ENCODE measurements around the gene PCCA.
"Not testable (repeated sequence)": the region's sequence is repeated elsewhere in the genome, so short reads cannot be mapped to it uniquely, and the experiment has no call there.

The PCCA gene

DNA sequence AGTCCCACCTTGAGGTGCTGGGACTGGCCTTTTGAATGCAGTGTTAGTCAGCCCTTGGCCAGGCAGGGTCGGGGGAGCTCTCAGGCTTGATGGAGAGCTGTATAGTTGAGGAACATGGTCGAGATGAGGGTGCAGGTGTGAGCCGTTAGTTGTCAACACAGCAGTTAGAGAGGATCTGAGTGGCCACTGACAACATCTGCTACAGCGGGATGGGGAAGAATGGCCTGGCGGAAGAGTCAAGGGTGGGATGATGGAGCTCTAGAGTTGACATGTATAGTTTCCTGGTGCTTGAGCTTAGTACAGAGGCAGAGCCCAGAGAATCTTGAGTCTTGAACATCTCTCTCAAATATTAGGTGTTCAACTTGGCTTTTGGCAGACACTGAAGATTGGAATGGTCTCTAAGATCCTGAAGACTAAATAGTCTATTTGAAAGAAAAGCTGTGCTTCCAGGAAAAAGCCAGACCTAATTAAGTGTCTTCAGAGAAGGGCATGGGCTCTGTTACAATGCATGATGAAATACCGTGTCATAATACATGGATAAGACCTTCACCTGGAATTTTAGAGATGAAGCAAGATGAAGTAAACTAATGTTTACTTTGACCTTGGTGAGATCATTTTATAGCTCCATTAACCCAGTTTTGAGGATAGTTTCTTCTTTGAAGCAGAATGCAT, 9.7 kb downstream of the PCCA start:
- no peak for FAIRE-seq

DNA sequence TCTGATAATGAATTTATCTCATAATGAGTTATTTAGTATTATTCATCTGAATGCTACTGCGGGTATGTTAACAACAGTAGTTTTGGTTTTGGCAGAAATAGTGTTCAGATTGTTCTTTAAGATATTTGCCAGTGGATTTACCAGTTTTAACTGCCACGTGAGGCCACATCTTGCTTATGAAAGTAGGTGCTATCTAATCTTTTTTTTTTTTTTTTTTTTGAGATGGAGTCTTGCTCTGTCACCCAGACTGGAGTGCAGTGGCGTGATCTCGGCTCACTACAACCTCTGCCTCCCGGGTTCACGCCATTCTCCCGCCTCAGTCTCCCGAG, 10.2 kb downstream of the PCCA start:
- FAIRE-seq, result not testable (repeated sequence)

DNA sequence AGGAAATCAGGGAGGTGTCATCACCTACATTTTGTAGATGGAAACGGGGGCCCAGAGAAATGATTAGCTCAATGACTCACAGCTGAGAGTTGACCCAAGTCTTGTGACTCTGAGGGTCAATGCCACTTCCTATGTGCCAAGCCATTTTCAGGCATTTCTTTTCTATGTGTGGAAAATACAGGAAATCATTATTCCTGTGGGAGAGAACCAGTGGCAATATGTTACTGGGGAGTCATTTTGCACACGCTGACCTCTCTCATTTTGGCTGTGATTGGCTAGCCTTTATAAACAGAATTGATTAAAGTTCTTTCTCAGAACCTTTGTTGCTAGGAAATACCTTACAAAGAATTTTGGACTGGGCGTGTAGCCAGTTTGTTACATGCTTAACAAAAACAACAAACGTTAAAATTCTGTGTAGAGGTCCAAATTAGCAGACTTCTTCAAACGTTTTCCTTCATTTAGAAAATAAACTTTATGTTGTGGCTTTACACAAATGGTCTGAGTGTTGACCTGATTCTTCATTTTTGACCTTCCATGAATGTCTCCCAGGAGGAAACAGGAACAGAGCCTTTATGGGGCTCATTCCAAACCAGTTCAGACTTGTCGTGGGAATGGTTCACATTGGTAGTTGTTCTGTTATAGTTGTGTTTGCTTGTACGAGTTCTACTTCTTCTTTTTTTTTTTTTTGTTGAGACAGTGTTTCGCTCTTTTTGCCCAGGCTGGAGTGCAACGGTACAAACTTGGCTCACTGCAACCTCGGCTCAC, 11.4 kb downstream of the PCCA start:
- no peak for FAIRE-seq

DNA sequence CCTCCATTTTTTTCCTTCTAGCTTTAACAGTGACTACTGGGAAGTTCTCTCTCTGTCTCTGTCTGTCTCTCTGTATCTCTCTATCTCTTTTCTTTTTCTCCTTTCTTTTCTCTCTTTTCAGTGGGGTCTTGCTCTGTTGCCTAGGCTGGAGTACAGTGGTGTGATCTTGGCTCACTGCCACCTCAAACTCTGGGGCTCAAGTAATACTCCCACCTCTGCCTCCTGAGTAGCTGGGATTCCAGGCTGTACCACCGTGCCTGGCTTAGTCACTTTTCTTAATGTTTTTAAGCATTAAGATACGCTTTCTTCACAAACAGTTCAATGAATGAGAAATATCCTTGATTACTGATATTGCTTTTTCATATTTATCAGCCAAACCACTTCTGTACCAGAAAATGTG, 13.1 kb downstream of the PCCA start:
- no peak for FAIRE-seq

DNA sequence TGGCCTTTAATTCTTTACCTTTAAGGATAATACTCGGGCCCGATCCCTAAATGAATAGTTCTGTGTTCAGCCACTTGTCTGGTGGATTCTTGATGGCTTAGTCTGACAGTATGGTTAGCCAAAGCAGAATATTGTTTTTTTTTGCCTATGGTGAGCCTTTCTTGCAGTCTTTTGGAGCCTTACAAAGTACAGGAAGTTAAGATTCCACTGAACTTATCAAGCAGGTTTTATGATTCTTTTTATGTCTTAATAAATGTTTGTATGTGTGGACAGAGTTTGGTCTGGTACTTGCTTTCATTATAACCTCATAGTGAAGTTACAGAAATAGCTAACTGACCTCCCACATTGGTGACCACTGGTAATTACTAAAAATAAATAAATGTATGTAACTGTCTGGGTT, 17.1 kb downstream of the PCCA start:
- FAIRE-seq, result no peak

DNA sequence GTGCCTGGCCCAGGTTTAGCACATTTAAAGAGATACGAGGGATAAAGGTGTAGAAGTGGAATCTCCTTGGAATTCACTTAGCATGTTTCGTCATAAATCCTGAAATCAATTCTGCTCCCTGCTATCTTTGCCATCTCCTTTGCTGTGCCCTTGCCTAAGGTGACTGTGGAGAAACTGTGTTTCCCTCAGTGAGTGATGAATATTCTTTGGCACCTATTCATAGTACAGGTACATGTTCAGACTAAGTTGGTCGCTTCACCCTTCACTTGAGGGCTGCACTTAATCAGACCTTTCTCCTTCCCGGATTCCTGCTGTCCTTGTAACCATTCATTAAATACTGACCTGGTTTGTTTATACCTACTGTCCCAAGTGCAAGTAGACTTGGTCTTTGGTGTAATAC, 17.8 kb downstream of the PCCA start:
- no peak for FAIRE-seq

DNA sequence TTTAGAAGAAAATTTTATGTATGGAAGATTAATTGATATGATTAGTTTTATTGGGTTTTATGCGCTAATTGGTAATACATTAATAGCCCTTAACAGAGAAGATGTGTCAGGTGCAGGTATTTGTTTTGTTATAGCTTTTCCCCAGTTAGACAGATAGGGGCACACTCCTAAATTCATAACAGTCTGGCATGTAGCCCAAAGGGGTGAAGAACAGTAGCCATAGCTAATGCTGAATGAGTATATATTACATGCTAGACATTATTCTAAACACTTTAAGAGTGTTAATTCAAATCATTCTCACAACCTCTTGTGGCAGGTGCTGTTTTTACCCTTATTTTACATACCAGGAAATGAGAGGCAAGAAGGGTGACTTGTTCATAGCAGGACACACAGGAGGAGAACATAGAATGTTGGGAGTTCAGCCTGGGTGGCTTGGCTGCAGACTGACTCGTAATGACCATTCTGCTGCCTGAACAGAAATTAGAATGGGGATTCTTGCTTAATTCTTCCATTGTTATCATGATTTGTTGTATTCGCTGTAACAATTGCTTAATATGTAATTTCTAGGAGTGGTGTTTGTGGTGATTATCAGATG, 20.1 kb downstream of the PCCA start:
- FAIRE-seq, result no peak

DNA sequence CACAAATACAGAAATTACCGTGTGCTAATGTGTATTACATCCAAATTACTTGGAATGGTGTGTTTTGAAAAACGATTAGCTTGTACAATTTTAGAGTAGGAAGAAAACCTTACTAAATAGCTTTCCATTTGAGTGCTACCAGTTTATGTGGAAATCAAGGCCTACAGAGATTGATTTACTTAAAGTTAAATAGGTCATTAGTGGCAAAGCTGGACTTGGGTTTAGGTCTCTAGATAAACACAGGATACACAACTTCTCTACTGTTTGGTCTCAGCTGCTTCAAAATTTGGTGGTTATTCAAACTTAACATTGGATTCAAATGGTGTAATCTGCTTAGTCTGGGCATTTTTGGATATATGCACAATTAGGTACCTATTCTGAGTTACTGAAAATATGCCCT, 21.4 kb downstream of the PCCA start:
- FAIRE-seq, result no peak

DNA sequence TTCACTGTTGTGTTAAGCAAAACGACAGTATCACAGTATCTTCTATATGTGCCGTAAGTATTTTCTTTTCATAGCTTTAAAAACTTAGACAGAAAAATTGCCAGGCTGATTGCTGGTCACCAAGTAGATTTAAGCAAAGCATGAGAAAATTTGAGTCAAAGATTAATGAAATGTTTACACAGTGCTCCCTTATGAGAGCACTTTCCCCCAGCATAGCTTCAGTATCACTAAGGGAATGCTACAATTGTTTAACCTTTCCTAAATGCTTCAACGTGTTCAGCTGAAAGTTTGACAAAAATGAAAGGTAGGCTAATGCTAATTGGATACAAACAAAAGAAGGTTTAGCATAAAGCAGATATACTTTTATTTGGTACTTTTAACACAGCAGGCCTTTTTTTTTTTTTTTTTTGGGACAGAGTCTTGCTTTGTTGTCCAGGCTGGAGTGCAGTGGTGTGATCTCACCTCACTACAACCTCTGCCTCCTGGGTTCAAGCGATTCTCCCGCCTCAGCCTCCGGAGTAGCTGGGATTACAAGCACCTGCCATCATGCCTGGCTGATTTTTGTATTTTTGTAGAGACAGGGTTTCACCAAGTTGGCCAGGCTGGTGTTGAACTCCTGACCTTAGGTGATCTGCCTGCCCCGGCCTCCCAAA, 23.4 kb downstream of the PCCA start:
- no peak for FAIRE-seq

DNA sequence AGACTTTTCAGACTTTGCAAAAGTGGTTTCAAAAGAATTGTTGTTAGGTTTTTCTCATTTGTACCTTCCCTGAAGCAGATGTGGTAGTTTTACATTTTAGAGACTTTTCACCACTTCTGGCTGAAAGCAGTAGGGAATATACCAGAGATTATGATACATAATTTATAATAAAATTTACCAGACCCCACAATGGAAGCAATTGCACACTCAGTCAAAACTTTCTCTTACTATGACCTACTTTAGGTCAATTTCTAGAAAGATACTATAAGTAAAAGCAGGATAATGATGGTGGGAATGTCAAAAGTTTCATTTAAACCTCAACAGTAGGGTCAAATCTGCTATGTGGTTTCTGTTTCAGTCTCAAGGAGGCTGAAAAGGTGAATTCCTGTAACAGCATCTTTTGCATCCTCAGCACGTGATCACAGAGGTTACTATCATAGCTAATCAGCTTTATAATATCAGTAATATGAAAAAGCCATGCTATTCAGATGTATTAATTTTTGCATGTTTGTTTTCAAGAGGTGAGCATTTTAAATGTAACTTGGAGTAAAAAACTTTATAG, 26.9 kb downstream of the PCCA start:
- FAIRE-seq, result no peak

DNA sequence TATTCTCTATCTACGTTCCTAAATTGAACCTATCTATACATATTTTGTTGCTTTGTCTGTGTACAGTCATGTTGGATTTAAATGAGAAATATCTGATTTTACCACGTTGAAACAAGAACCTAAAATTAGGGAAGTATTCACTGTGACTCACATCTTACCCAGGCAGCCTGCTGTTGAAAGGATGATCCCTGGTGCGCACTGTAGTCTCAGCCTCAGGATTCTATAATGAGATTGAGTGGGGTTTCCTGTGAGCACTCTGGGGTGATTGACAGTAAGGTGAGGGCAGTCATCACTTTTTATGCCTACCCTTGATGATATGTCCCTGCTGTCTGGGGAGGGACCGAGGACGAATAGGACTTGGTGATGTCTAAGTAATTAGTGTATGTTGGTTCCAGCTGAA, 35.4 kb downstream of the PCCA start:
- FAIRE-seq, result no peak

DNA sequence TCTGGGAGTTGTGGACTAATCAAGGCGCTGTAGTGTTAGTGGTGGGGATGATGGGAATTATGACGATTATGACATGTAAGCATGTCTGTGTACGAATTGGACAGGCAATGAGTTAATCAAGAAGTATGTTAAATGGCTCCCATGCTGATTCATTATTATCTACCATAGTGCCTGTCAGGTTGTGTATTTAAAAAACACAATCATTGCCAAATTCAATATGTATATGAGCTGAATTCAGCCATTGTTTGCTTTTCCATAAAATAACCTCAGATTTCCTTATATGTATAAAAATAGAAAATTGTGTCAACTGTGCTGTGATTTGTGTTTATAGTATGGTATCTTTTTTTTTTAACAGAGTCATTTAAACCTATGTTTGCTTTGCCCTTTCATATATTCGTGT, 37.1 kb downstream of the PCCA start:
- no peak for FAIRE-seq

DNA sequence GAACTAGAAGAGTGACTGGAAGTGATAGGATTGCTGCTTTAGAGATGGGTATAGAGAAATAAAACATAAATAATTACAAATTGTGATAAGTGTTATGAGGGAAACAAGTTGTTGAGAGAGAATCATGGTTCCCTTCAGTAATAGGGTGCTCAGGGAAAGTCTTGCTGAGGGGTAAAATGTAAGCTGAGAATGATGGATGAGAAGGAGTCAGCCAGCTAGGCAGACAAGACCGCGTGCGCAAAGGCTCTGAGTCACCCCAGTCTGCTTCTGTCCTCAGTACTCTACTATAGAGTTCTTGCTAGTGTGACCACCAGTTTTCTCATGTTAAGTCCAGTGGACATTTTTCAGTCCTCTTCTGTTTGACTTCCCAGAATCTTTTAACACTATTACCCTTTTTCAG, 39.5 kb downstream of the PCCA start:
- no peak for FAIRE-seq

DNA sequence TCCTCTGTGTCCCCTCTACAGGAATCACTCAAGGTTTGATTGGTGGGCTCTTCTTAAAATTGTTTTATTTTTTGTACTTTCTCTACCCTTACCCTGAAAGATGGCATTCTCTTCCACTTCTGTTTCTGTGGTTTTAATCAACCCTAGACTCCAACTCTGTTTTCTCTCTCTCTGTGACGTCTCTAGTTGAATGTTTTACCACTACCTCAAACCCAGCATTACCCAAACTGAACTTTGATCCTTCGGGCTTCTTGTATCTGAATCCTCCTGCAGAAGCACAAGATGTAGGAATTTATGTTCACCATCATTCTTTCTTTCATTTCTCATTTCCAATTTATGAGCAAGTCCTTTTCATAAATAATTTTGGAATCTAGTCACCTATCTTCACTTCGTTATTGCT, 39.9 kb downstream of the PCCA start:
- no peak for FAIRE-seq

DNA sequence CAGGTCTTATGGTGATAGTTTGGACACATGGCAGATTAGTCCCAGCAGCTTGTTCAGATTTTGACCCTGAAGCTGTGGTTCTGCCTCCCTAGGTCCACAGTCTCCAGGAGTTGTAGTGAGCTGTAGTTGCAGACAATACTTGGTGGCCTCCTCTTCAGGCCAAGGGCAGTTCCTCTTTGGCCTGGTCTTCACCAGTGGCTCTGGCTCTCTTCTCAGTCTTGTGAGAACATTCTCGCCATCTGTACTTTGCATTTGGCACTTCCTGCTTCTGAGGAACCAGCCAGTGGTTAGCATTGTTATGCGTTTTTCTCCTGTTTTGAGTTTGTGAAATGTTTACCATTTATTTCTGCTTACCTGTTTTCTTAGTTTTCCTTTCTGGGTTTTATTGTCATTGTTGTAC, 40.7 kb downstream of the PCCA start:
- no peak for FAIRE-seq

DNA sequence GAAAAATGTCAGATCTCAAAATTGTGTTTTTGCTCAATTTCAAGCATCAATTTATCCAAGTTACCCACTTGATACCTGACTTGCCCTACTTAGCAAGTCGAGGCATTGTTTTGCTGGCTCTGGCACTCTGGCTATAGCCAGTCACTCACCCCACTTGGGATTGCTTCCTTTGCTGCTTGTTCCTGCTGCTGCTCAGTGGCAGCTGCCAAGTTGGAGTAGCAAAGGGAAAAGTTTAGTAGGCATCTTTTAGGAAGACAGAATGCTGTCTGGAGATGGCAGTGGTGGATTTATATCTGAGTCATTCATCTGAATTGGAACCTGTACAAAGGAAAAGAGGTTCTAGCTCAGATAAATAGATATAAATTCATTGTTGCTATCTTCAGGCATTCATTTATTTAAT, 41.2 kb downstream of the PCCA start:
- no peak for FAIRE-seq

DNA sequence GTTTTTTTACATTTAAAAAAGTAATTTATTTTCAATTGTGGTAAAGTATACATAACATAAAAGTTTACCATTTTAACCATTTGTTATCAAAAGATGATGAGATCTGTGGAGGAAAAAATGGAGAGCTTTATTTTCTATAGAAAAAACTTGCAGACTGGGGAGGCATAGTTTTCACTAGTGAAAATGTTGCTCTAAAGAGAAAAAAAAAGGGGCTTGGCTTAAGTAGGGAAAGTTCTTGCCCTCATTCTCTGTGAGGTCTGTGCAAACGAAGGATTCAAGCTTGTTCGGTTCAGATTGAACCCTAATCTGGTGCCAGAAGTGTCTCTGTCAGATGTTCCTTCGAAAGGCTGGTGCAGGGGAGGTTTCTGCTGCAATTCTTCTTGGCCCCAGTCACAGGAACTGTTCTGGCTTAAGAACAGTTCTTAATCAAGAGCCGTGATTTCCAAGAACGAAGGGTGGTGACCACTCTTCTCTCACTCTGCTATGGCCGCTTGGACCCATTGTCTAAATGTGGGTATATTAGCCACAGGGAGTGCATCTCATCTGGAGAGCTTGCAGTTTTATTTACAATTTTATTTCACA, 42.1 kb downstream of the PCCA start:
- no peak for FAIRE-seq

DNA sequence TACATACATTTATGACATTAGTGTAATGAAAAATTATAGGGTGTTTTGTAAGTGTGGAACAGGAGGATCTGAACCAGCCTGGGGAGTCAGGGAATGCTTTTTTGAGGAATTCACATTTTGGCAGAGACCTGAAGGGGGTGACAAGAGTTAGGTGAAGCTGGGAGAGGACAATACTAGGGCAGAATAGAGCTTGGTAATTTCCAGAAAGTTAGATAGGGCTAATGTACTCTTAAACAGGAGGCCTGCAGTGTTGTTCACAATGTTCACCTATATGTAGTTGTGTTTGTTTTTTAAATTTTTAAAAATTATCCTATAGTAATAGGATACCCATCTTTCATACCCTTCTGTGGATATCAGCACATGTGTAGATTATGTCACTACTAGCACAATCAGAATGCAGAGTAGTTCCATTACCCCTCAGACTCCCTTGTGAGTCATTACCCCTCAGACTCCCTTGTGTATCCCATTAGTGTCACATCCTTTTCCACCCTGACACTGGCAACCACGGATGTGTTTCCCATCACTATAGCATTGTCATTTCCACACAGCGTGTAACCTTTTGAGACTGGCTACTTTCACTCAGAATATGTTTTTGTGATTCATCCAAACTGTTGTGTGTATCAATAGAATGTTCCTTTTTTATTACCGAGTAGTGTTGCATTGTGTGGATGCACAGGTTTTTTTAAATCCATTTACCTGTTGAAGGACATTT, 43.1 kb downstream of the PCCA start:
- no peak for FAIRE-seq

DNA sequence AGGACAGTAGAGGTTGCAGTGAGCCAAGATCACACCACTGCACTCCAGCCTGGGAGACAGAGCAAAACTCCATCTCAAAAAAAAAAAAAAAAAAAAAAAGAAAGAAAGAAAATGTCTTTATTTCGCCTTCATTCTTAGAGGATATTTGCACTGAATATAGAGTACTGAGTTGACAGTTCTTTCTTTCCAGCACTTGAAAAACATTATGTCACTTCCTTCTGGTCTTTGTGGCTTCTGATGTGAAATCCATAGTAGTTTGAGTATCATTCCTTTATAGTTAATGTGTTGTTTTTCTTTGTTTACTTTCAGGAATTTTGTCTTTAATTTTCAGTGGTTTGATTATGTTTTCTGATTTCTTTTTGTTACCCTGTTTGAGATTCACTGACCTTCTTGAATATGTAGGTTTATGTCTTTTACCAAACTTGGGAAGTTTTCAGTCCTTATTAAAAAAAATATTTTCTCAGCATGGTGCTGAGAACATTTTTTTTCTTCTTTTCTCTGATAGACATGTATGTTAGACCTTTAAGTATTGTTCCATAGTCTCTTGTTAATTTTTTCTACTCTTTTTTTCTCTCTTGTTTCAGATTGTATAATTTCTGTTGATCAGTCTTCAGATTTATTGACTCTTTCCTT, 50.1 kb downstream of the PCCA start:
- FAIRE-seq, result no peak

DNA sequence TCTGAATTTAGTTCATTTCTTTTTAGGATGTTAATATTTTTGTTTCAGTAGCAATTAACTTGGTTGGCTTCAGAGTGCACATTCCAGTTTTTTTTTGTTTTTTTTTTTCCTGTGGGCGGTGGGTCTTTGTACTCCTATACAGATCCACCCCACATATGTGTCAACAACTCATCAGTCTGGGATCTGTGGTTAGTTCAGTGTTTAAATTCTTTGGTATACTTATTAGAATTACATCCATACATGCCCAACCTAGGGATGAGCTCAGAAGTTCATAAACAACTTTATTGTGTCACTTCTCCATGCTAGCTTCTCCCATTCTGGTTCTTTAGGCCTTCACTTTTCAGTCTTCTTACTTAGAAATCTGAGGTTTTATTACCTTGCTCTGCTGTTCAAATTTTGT, 50.9 kb downstream of the PCCA start:
- FAIRE-seq, result no peak

DNA sequence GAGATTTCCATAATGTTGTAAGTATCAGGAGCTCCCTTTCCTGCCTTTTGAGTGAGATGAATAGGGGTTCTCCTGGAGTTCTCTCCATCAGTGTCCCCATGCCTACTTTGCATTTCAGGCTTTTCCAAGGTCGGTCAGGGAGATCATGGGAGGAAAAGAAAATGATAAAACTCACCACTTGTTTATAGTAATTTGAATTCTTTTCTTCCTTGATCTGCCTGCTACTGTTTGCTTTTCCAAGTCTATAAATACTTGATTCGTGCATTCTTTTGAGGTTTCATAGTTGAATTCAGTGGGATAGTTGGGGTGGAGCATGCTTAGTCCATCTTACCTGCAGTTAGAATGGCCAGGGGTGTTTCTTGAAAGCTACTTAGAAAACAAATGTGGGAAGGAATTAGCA, 51.5 kb downstream of the PCCA start:
- FAIRE-seq, result no peak

DNA sequence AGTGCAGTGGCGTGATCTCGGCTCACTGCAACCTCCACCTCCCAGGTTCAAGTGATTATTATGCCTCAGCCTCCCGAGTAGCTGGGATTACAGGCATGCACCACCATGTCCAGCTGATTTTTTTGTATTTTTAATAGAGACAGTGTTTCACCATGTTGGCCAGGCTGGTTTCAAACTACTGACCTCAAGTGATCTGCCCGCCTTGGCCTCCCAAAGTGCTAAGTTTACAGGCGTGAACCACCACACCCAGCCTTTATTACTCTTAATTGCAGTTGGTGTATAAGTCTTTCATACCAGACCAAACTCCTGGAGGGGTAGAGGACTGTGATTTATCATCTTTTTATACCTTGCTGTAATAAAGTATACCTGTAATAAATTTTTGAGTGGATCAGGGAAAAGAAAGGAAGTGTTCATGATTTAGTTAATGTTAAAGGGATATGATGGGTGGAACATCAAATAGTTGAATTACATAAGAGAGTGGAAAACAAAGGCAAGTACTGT, 52.6 kb downstream of the PCCA start:
- FAIRE-seq, result peak; percentile 90
